Measurements from ENCODE around the gene RAB3D. TPM values are rescaled to one million over a fixed set of nuclear protein-coding genes. Genes with fewer than 3 reads are reported as not detected.

The RAB3D gene
- total and polyA plus RNA-seq, 2 of the 4 experiments (the other 2 are of a cell fraction) = 4.8 to 5.5 TPM

DNA sequence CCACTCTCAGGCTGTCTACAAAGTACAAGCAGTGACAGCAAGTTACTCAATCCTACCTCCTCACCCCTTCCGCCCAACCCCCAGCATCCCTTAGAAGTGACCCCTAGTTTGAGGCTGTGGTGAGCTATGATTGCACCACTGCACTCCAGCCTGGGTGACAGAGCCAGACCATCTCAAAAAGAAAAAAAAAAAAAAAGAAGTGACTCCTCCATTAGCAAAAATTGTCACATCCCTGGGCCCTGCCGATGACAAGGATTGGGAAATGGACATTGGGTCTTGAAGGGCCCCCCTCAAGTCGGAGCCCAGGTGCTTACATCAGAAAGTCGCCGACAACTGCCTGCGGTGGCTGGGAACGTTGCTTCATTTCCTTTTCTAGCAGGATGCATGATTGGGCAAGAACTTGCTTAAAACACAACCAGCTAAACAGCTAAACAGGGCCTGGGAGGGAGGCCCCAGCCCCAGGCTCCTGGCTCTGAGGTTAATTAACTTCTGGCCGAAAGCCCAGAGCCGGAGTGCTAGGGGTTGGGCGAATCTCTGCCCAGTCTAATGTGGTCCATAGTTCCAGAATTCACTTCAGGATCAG is 15.3 kb downstream of the RAB3D start (continued):
- no peak for TF ChIP-seq CTCF (conservative IDR thresholded peaks at IDR 0.05; ENCODE audit: low read depth, low read length)

- ChIA-PET CTCF (no interaction called here), POLR2A (ENCODE audit: unreplicated experiment) (no interaction called here)
- H2AFZ ChIP-seq (replicated peaks; ENCODE audit: low read length, poor library complexity) = peak overlapping the region; percentile 38
- H2AK9ac ChIP-seq (replicated peaks; ENCODE audit: low read depth, low read length, poor library complexity) = peak overlapping the region; percentile 33
- H3K4me2 ChIP-seq (ENCODE audit: low read depth, low read length) = peak overlapping the region; percentile 43
- peak overlapping the region; percentile 1; the same call in 1 of the 2 replicates for H3K9ac ChIP-seq (ENCODE audit: low read depth, low read length)
- peak overlapping the region; percentile 82; the same call in 1 of the 2 replicates for H3K56ac ChIP-seq (ENCODE audit: extremely low read depth, insufficient read depth, low read length)
- intact Hi-C loops (cut with micrococcal nuclease) = loop anchor here (1.0 kb wide), 1 partner anchor 16 kb away; the partner anchor contains the start of gene RAB3D
- TF ChIP-seq MAZ (IDR thresholded peaks at IDR 0.05; ENCODE audit: borderline replicate concordance, low read depth, low read length) (0 out of 2 replicates have a peak, but pooled peaks have one; percentile 5), CTCF (conservative IDR thresholded peaks at IDR 0.05; ENCODE audit: low read depth, low read length) (no peak), MAFK (IDR thresholded peaks at IDR 0.05; ENCODE audit: low read depth, low read length) (no peak)
- dilution Hi-C loops (cut with HindIII; ENCODE audit: low sequenced_read_pairs, unreplicated experiment) = no loop called here
- peak overlapping the region; percentile 65 for H3K27ac ChIP-seq (ENCODE audit: insufficient read depth, low read length)
- H3K36me3 ChIP-seq (ENCODE audit: control insufficient read depth, insufficient read depth, low read length) = peaks cover 7% of the 10 kb centered on the region; the same call in 1 of the 2 replicates
- ATAC-seq (ENCODE audit: low read depth) (no peak; the same call in 1 of the 2 replicates), DNase-seq (no peak)
- peak overlapping the region; percentile 91; the same call in 2 of the 3 replicates for H2BK15ac ChIP-seq (ENCODE audit: low read depth, low read length)
- H3K4me3 ChIP-seq (ENCODE audit: insufficient read depth, low read depth, low read length) = no peak overlapping the region
- BruUV-seq (replicated peaks) = no TSS peak
- no peaks in the 10 kb centered on the region for H3K9me3 ChIP-seq (ENCODE audit: control insufficient read depth, insufficient read depth, low read length)
- peak overlapping the region; percentile 79 for H2BK20ac ChIP-seq (ENCODE audit: low read depth, low read length)
- peak overlapping the region; percentile 91 for H4K91ac ChIP-seq (ENCODE audit: insufficient read depth, low read depth, low read length)
- peak overlapping the region; percentile 3 for H4K5ac ChIP-seq (ENCODE audit: low read depth, low read length)
- H2BK120ac ChIP-seq (ENCODE audit: low read depth, low read length) = peak overlapping the region; percentile 87
- no peaks in the 10 kb centered on the region for H3K79me1 ChIP-seq (ENCODE audit: low read depth in 1 of 2, low read length in 2 of 2)
- peak overlapping the region; percentile 59 for H3K14ac ChIP-seq (replicated peaks; ENCODE audit: low read depth, low read length)
- H3K9me1 ChIP-seq (ENCODE audit: insufficient read depth, low read length) = peaks cover 10% of the 10 kb centered on the region
- H3K27me3 ChIP-seq (ENCODE audit: control insufficient read depth, insufficient read depth, low read length) = no peaks in the 10 kb centered on the region
- H2BK5ac ChIP-seq (ENCODE audit: low read depth, low read length, poor library complexity, severe bottlenecking) = peak overlapping the region; percentile 38
- H3K4ac ChIP-seq (ENCODE audit: low read depth, low read length) = peak overlapping the region; percentile 76
- peak overlapping the region; percentile 87 for H3K23ac ChIP-seq (ENCODE audit: low read depth, low read length)
- H4K8ac ChIP-seq (ENCODE audit: low read depth in 2 of 2, low read length in 2 of 2) = peak overlapping the region; percentile 60 to 83
- H3K18ac ChIP-seq (ENCODE audit: low read depth, low read length) = peak overlapping the region; percentile 5
- H4K20me1 ChIP-seq (ENCODE audit: insufficient read depth, low read length) = no peaks in the 10 kb centered on the region
- in situ Hi-C loops (cut with MboI; ENCODE audit: low sequenced_read_pairs) = no loop called here
- H3K4me1 ChIP-seq (ENCODE audit: control insufficient read depth, insufficient read depth, low read length) = peaks cover 12% of the 10 kb centered on the region
- 60% methylated on average over 1 of the region's 5 CpGs; no CpG with 5 or more reads in 1 of the 2 experiments for WGBS, 2 experiments (ENCODE audit: extremely low coverage in 2 of 2, insufficient read length in 1 of 2)
- peak overlapping the region; percentile 96 for H2AK5ac ChIP-seq (ENCODE audit: low read depth, low read length)
Observed at GRCh38 chr19:11323601-11324078, 15.8 kb downstream of the RAB3D start.
